ENCODE results near the gene MORN5.

Gene MORN5

GRCh38 chr9:122218071-122218934, 58.6 kb downstream of the MORN5 start:
- peak; percentile 71 for DNase-seq

- peak; percentile 41 for DNase-seq
These were observed 59.5 kb downstream of the MORN5 start for GRCh38 chr9:122218935-122219855.

- peak; percentile 50 for DNase-seq
These were observed 60.4 kb downstream of the MORN5 start for GRCh38 chr9:122219856-122220672.

GRCh38 chr9:122220673-122221182, 61.0 kb downstream of the MORN5 start:
- DNase-seq = no peak

- DNase-seq = peak; percentile 25
These were observed 61.6 kb downstream of the MORN5 start for GRCh38 chr9:122221183-122221811.

GRCh38 chr9:122222791-122223190, 63.1 kb downstream of the MORN5 start:
- no peak for DNase-seq

GRCh38 chr9:122223435-122223834, 63.7 kb downstream of the MORN5 start:
- DNase-seq = no peak

- DNase-seq = no peak
These were observed 65.8 kb downstream of the MORN5 start for GRCh38 chr9:122225312-122226141.

- peak; percentile 60 for DNase-seq
These were observed 66.5 kb downstream of the MORN5 start for GRCh38 chr9:122226142-122226757.

GRCh38 chr9:122226758-122227574, 67.3 kb downstream of the MORN5 start:
- DNase-seq = peak; percentile 58

- DNase-seq = no peak
These were observed 67.8 kb downstream of the MORN5 start for GRCh38 chr9:122227575-122227900.

GRCh38 chr9:122228191-122228567, 68.5 kb downstream of the MORN5 start:
- DNase-seq = peak; percentile 44

GRCh38 chr9:122228568-122229484, 69.1 kb downstream of the MORN5 start, which contains the start of gene LHX6:
LHX6 (minus strand) TSS chr9:122228957; CDS start chr9:122228740, 217 bp downstream.
- DNase-seq = peak; percentile 53

- DNase-seq = peak; percentile 44
These were observed 69.8 kb downstream of the MORN5 start for GRCh38 chr9:122229485-122229837.

- no peak for DNase-seq
These were observed 73.1 kb downstream of the MORN5 start for GRCh38 chr9:122232796-122233306.

GRCh38 chr9:122234022-122234748, 74.5 kb downstream of the MORN5 start:
- no peak for DNase-seq

- DNase-seq = no peak
These were observed 77.0 kb downstream of the MORN5 start for GRCh38 chr9:122236681-122237080.

GRCh38 chr9:122239722-122240121, 80.0 kb downstream of the MORN5 start:
- no peak for DNase-seq
